GM12873 (cell line): ENCODE data around the gene TCF12.

Experiments
- TF ChIP-seq, protein P1 (sequence below): IDR thresholded peaks from 2 replicates; pipeline ENCODE4 v1.5.1; 2012; ENCODE audit warnings: low read depth, mild to moderate bottlenecking, moderate library complexity, low read length, control low read depth; ENCODE audit not compliant: insufficient read depth; ENCODE audit errors: missing control alignments

Gene TCF12

DNA sequence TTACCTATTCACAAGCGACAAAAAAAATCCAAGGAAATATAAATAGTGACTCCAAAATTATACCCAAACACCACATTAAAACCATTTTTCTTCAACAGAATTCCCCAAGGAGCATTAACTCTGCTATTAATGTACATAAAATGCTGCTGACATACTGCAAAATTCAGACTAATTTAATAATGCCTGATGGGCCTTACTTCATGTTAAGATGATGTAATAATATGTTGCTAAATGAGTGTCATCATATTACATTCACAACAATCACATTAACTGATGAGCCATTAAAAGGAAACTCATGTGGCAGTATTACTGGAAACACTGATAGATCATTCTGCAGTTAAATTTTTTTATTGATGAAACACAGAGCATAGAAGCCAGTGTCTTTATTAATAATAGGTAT, 253.0 kb downstream of the TCF12 start:
- TF ChIP-seq, protein P1, sequence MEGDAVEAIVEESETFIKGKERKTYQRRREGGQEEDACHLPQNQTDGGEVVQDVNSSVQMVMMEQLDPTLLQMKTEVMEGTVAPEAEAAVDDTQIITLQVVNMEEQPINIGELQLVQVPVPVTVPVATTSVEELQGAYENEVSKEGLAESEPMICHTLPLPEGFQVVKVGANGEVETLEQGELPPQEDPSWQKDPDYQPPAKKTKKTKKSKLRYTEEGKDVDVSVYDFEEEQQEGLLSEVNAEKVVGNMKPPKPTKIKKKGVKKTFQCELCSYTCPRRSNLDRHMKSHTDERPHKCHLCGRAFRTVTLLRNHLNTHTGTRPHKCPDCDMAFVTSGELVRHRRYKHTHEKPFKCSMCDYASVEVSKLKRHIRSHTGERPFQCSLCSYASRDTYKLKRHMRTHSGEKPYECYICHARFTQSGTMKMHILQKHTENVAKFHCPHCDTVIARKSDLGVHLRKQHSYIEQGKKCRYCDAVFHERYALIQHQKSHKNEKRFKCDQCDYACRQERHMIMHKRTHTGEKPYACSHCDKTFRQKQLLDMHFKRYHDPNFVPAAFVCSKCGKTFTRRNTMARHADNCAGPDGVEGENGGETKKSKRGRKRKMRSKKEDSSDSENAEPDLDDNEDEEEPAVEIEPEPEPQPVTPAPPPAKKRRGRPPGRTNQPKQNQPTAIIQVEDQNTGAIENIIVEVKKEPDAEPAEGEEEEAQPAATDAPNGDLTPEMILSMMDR, result no peak

DNA sequence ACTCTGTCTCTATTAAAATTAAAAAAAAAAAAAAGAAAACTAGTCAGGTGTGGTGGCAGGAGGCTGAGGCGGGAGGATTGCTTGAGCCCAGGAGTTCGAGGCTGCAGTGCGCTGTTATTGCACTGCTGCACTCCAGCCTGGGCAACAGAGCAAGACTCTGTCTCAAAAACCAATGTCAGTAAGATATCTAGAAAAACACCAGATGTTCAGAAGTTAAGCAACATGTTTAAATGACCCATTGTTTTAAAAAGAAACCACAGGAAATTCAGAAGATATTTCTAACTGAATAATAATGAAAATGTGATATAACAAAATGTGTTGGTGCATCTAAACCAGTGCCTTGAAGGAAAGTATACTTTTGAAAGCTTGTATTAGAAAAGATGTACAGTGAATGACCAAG, 254.5 kb downstream of the TCF12 start:
- TF ChIP-seq, protein P1, result no peak

DNA sequence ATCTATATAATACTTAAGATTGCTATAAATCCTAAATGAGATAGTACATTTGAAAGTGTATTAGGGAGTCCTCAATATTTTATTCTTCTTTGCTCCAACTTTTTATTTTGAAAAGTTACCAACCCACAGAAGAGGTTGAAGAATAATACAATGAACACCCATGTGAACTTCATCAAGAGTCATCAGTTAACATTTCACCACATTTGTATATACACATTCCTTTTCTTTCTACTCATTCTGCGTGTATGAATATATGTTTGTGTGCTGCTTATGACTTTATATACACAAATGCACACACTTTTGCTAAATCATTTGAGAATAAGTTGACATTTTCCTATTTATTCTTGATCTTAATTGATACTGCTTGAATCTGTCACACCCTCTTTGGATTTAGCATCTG, 264.6 kb downstream of the TCF12 start:
- TF ChIP-seq, protein P1, result no peak

DNA sequence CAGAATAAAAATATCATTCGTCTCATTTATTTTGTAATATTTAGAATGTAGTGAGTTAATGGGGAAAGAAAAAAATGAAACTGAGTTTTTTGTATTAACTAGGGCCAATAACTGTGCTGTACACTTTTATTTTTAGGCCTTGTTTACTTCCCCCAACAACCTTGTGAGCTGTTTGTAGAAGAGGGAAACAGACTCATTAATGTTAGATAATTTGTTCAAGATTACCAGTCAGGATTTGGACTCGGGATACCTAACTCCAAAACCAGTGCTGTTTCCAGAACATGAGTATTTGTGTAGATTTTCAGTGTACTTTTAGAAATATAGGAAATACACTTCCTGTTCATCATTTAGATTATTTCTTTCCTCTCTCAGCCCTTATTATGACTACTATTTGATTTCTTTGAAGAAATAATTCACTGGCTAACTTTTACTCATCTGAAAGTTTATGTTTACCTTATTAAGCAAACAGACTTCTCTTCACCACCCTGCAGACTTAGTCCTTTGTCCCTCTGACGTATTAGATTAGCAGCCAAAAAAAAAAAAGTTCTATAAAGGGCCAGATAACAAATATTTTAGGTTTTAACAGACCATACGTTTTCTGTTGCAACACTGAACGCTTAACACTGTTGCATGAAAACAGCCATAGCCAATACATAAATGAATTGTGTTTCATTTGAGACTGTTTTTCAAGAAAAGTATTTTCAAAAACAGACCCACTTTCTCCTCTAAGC, 265.3 kb downstream of the TCF12 start:
- TF ChIP-seq, protein P1, result no peak

DNA sequence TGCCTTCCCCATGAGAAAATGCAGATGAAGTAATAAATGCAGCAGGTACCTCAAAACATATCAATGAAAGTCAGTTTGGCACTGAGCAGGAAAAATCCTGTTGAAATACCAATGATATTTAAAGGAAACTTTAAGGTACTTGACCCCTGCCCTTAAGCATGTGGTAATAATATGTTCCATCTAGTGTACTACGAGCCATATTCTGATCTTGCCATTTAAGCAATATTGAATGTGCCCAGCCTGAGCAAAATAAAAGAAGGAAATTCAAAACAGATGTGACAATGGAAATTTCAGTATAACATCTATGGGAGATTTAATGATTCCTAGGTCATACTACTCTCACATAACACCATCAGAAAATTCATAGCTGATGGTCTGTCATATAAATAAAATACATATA, 266.1 kb downstream of the TCF12 start:
- TF ChIP-seq, protein P1, result no peak

DNA sequence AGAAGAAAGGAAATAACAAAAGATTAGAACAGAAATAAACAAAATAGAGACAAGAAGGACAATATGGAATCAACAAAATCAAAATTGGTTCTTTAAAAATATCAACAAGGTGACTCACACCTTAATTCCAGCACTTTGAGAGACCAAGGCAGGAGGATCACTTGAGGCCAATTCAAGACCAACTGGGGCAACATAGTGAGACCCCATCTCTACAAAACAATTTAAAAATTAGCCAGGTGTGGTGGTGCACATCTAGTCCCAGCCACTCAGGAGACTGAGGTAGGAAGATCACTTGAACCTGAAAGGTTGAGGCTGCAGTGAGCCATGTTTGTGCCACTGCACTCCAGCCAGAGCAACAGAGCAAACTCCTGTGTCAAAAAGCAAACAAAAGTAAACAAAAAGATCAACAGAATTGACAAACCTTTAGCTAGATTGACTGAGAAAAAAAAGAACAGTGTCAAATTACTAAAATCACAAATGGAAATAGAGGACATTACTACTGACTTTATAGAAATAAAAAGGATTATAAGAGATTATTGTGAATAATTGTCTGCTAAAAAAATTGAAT, 267.1 kb downstream of the TCF12 start:
- TF ChIP-seq, protein P1, result no peak

DNA sequence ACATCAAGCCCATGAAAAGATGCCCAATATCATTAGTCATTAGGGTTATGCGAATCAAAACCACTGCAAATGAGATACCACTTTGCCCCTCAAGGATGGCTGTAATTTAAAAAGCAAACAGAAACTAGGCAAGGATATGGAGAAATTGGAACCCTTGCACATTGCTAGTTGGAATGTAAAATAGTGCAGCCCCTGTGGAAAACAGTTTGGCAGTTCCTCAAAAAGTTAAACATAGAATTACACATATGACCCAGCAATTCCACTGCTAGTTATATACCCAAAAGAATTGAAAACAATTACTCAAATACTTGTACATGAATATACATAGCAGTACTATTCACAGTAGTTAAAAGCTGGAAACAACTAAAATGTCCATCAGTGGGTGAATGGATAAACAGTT, 271.0 kb downstream of the TCF12 start:
- TF ChIP-seq, protein P1, result no peak
